K562 (cell line): ENCODE results near the gene PRDM10. TPM values are rescaled to one million over a fixed set of nuclear protein-coding genes. Genes with fewer than 3 reads are reported as not detected.

Experiments
- ATAC-seq: fragments of 200-7000 bp; cut with Tn5 transposase; 3 replicates; pipeline ENCODE4 v1.9.1; 2020; ENCODE audit warnings: moderate library complexity
- BruUV-seq: library from RNA; stranded (reverse); fragments of 400-500 nt; replicated peaks from 2 replicates; lab custom pipeline; 2021; lab: Mats Ljungman, UMichigan
- CTCF ChIA-PET: fragments of 300-600 bp; formaldehyde crosslinking; extraction: SDS; loops from one replicate; lab custom pipeline; 2021; ENCODE audit warnings: low intra/inter-chr PET ratio; lab: Yijun Ruan, JAX
- POLR2A ChIA-PET: fragments of 300-600, 350-650 bp; sonication (Branson Sonifier 250); formaldehyde crosslinking; extraction: SDS; loops from one replicate; lab custom pipeline; 2021; ENCODE audit warnings: antibody characterized with exemption, inconsistent platforms; lab: Yijun Ruan, JAX
- DNase-seq, 4 experiments: peaks; one replicate each; pipeline versions ENCODE4 v3.0.0 to v3.0.0-alpha.2; 2011 to 2018; ENCODE audit warnings: low spot score in 3 of 4, mixed read lengths in 3 of 4; ENCODE audit errors: extremely low read depth in 1 of 4
- FAIRE-seq: peaks from 2 replicates; lab custom pipeline; 2011; peaks lifted over from hg19 to GRCh38; lab: Jason Lieb, UNC
- H2AFZ ChIP-seq: 2 replicates; pipeline ENCODE4 v1.6.0; 2011; ENCODE audit warnings: low read depth, low read length, control low read depth, inconsistent platforms
- H3K27ac ChIP-seq: fragments of 200-600 bp; 3 replicates; pipeline ENCODE4 v1.8.0; 2011; ENCODE audit warnings: low read depth, mild to moderate bottlenecking, control low read depth, inconsistent platforms, low read length, moderate library complexity, mixed read lengths; ENCODE audit errors: extremely low read depth
- H3K27me3 ChIP-seq, 2 experiments: fragments of 300-600 bp in 1 of 2; 2 replicates in 1 of 2; 3 replicates in 1 of 2; pipeline versions ENCODE4 v1.6.0 to v1.8.0; 2011; ENCODE audit warnings: inconsistent platforms in 2 of 2, low read length in 2 of 2, mild to moderate bottlenecking in 1 of 2, mixed read lengths in 1 of 2, moderate library complexity in 1 of 2; ENCODE audit not compliant: control insufficient read depth in 2 of 2, insufficient read depth in 2 of 2
- H3K36me3 ChIP-seq: fragments of 300-600 bp; 3 replicates; pipeline ENCODE4 v1.8.0; 2011; ENCODE audit warnings: mild to moderate bottlenecking, low read length, inconsistent platforms; ENCODE audit not compliant: control insufficient read depth, insufficient read depth
- H3K4me1 ChIP-seq, 2 experiments: fragments of 200-600 bp in 1 of 2; replicated peaks in 1 of 2; 2 replicates in 1 of 2; 3 replicates in 1 of 2; pipeline versions ENCODE4 v1.5.1 to v1.8.0; 2011; ENCODE audit warnings: inconsistent platforms in 2 of 2, low read length in 2 of 2, mild to moderate bottlenecking in 1 of 2, mixed read lengths in 1 of 2, moderate library complexity in 1 of 2; ENCODE audit not compliant: control insufficient read depth in 2 of 2, insufficient read depth in 2 of 2
- H3K4me2 ChIP-seq: 2 replicates; pipeline ENCODE4 v1.6.1; 2011; ENCODE audit warnings: low read length, control low read depth, inconsistent platforms, mixed read lengths; ENCODE audit not compliant: insufficient read depth
- H3K4me3 ChIP-seq: fragments of 200-600 bp; sonication (generic), shearing (Covaris generic); 2 replicates; pipeline ENCODE4 v1.5.1; 2016; ENCODE audit warnings: control low read depth, inconsistent platforms
- H3K79me2 ChIP-seq: fragments of 200-600 bp; 3 replicates; pipeline ENCODE4 v1.8.0; 2011; ENCODE audit warnings: low read length, inconsistent platforms; ENCODE audit not compliant: control insufficient read depth, insufficient read depth
- H3K9ac ChIP-seq, 2 experiments: 2 replicates each; pipeline versions ENCODE4 v1.6.0 to v1.6.1; 2011; ENCODE audit warnings: low read depth in 2 of 2, low read length in 2 of 2, control low read depth in 1 of 2, inconsistent platforms in 1 of 2, mild to moderate bottlenecking in 1 of 2, mixed read lengths in 1 of 2; ENCODE audit not compliant: insufficient read depth in 1 of 2
- H3K9me1 ChIP-seq: one replicate; pipeline ENCODE4 v1.6.0; 2011; ENCODE audit warnings: inconsistent platforms, mild to moderate bottlenecking, low read length, moderate library complexity; ENCODE audit not compliant: control insufficient read depth, insufficient read depth
- H3K9me3 ChIP-seq: replicated peaks from 2 replicates; pipeline ENCODE4 v1.5.1; 2011; ENCODE audit warnings: low read depth, low read length, inconsistent platforms; ENCODE audit not compliant: control insufficient read depth, insufficient read depth
- H4K20me1 ChIP-seq: replicated peaks from 2 replicates; pipeline ENCODE4 v1.6.1; 2011; ENCODE audit warnings: low read length, inconsistent platforms, mixed read lengths; ENCODE audit not compliant: control insufficient read depth, insufficient read depth
- ARNT ChIP-seq, 2 experiments: fragments of 450-650 bp; IDR thresholded peaks; 2 replicates each; pipeline ENCODE4 v1.6.1; 2016; ENCODE audit warnings: mild to moderate bottlenecking in 1 of 2
- BCL6 ChIP-seq: fragments of 250-450 bp; sonication (Bioruptor Pico); IDR thresholded peaks from 2 replicates; pipeline ENCODE4 v1.4.0; 2020
- DEAF1 ChIP-seq: fragments of 450-650 bp; formaldehyde crosslinking; IDR thresholded peaks from 2 replicates; pipeline ENCODE4 v1.4.0; 2020; ENCODE audit warnings: mild to moderate bottlenecking, moderate library complexity
- E2F4 ChIP-seq: sonication (generic); formaldehyde crosslinking; IDR thresholded peaks from 2 replicates; pipeline ENCODE4 v1.8.0; 2022; ENCODE audit warnings: mild to moderate bottlenecking, low read depth, missing genetic modification reagents
- ELF4 ChIP-seq: fragments of 450-650 bp; formaldehyde crosslinking; IDR thresholded peaks from 2 replicates; pipeline ENCODE4 v1.4.0; 2022; ENCODE audit warnings: missing genetic modification characterization
- ELK1 ChIP-seq: sonication (generic); formaldehyde crosslinking; IDR thresholded peaks from 2 replicates; pipeline ENCODE4 v1.8.1; 2022; ENCODE audit warnings: missing genetic modification reagents
- MAZ ChIP-seq, 2 experiments: fragments of 450-650 bp in 1 of 2; sonication (generic) in 1 of 2; formaldehyde crosslinking; IDR thresholded peaks in 1 of 2; conservative IDR thresholded peaks in 1 of 2; 2 replicates each; pipeline versions ENCODE4 v1.4.0 to v1.5.0; 2020; ENCODE audit warnings: mild to moderate bottlenecking in 1 of 2, missing genetic modification reagents in 1 of 2
- MTF1 ChIP-seq: fragments of 250-450 bp; sonication (Bioruptor Pico); IDR thresholded peaks from 2 replicates; pipeline ENCODE4 v1.9.0; 2021; ENCODE audit warnings: moderate library complexity, mild to moderate bottlenecking, inconsistent platforms, borderline replicate concordance
- NRF1 ChIP-seq, 2 experiments: fragments of 450-650 bp; IDR thresholded peaks in 1 of 2; conservative IDR thresholded peaks in 1 of 2; 2 replicates each; pipeline ENCODE4 v1.6.1; 2014; ENCODE audit warnings: mild to moderate bottlenecking in 2 of 2
- POLR2AphosphoS2 ChIP-seq: IDR thresholded peaks from 2 replicates; pipeline ENCODE4 v1.6.1; 2012; ENCODE audit warnings: low read length, improper control_type of control experiment
- RBM17 ChIP-seq: fragments of 200-400 bp; formaldehyde crosslinking; IDR thresholded peaks from 2 replicates; pipeline ENCODE4 v1.6.1; 2017; ENCODE audit warnings: low read depth, mild to moderate bottlenecking, low read length, borderline replicate concordance
- TEAD2 ChIP-seq: fragments of 450-650 bp; IDR thresholded peaks from 2 replicates; pipeline ENCODE4 v1.6.1; 2016; ENCODE audit warnings: missing genetic modification characterization, control low read depth, missing compliant biosample characterization
- TFE3 ChIP-seq: fragments of 450-650 bp; formaldehyde crosslinking; IDR thresholded peaks from 2 replicates; pipeline ENCODE4 v1.4.0; 2020; ENCODE audit warnings: mild to moderate bottlenecking, mixed read lengths
- USF1 ChIP-seq: sonication (generic); formaldehyde crosslinking; IDR thresholded peaks from 2 replicates; pipeline ENCODE4 v1.9.0; 2022; ENCODE audit warnings: mild to moderate bottlenecking, missing genetic modification reagents
- ZNF277 ChIP-seq: fragments of 250-450 bp; sonication (Bioruptor Pico); IDR thresholded peaks from 2 replicates; pipeline ENCODE4 v1.8.0; 2022; ENCODE audit warnings: inconsistent platforms, mild to moderate bottlenecking, moderate library complexity, borderline replicate concordance
- WGBS: fragments of 100-300 bp; shearing (Covaris generic); methylation state at CpG from one replicate; pipeline ENCODE4 v1.1.6; 2016; ENCODE audit warnings: low coverage, mixed read lengths; ENCODE audit not compliant: insufficient coverage; ENCODE audit errors: missing lambda C conversion rate; 5-methylcytosine and 5-hydroxymethylcytosine counted together
- in situ Hi-C: fragments of 300-500 bp; cut with MboI; formaldehyde crosslinking; loops from 4 replicates; pipeline ENCODE4 v1.15.0; 2018; ENCODE audit warnings: inconsistent platforms, mixed read lengths
- intact Hi-C: fragments of 100-400 bp; cut with micrococcal nuclease; formaldehyde crosslinking; loops from 2 replicates; pipeline ENCODE4 v1.14.2; 2022
- polyA plus RNA-seq, 8 experiments: library from polyadenylated mRNA; depleted of rRNA in 4 of 8; stranded (reverse) in 5 of 8; unstranded in 3 of 8; fragments of >200 nt; fragmentation: Nextera tagmentation in 2 of 8; fragmentation: Illumina TruSeq in 1 of 8; extraction: Ambion mirVana in 2 of 8; extraction: Trizol in 1 of 8; gene quantifications; 2 replicates each; pipeline versions ENCODE4 v1.2.1 to v1.2.3, GENCODE V29; 2011 to 2014; ENCODE audit warnings: inconsistent platforms in 1 of 8, missing spikeins in 1 of 8
- total RNA-seq, 7 experiments: library from RNA; depleted of rRNA in 6 of 7; stranded (reverse); fragments of >200 nt in 6 of 7; fragmentation: Illumina TruSeq in 2 of 7; extraction: Trizol in 2 of 7; gene quantifications; 2 replicates each; pipeline versions ENCODE4 v1.2.1 to v1.2.3, GENCODE V29; 2011 to 2021; ENCODE audit warnings: low replicate concordance in 1 of 7

Gene PRDM10
- total and polyA plus RNA-seq, 9 of the 15 experiments (the other 6 are each of a cell fraction or from before 2014, with no cell fraction given): 0.89 to 9.3 (median 4.5) TPM

- intact Hi-C loops (no loop called here), in situ Hi-C loops (no loop called here)
- Histone ChIP-seq H3K4me3 (no peak overlapping the region), H3K4me2 (no peak overlapping the region), H3K27me3 (no peaks in the 10 kb centered on the region), H2AFZ (no peak overlapping the region), H4K20me1 (peaks cover 3% of the 10 kb centered on the region; the same call in 1 of the 2 replicates), H3K79me2 (no peaks in the 10 kb centered on the region; the same call in 2 of the 3 replicates), H3K27ac (no peak overlapping the region), H3K9me3 (no peaks in the 10 kb centered on the region), H3K36me3 (no peaks in the 10 kb centered on the region), H3K9ac (no peak overlapping the region), H3K9me1 (no peaks in the 10 kb centered on the region), H3K4me1 (peaks cover 6 to 9% of the 10 kb centered on the region in 2 experiments; a peak in 2 of 5 replicates)
- DNase-seq (no peak), ATAC-seq (no peak), FAIRE-seq (no peak)
- WGBS: 90% methylated on average over 1 of the region's 1 CpG
- BruUV-seq: no TSS peak
- ChIA-PET CTCF (no interaction called here), POLR2A (interaction anchor here (0.8 to 1.5 kb wide), 3 partner anchors 18 to 31 kb away, joined by 3 read pairs; no protein-coding TSS in a partner anchor)
- no peak for TF ChIP-seq E2F4
- no peak for TF ChIP-seq ELK1 (CRISPR knock-in tag)
- no peak for TF ChIP-seq DEAF1
- no peak for TF ChIP-seq ZNF277
- TF ChIP-seq ELF4 (CRISPR knock-in tag): no peak
- no peak for TF ChIP-seq BCL6 (CRISPR knock-in tag)
- no peak for TF ChIP-seq USF1 (CRISPR knock-in tag)
- no peak for TF ChIP-seq MAZ (CRISPR knock-in tag; conservative IDR thresholded peaks at IDR 0.05 in 1 of 2, IDR thresholded peaks at IDR 0.05 in 1 of 2)
- no peak for TF ChIP-seq RBM17
- no peak for TF ChIP-seq POLR2AphosphoS2
- no peak for TF ChIP-seq NRF1 (conservative IDR thresholded peaks at IDR 0.05 in 1 of 2, IDR thresholded peaks at IDR 0.05 in 1 of 2)
- TF ChIP-seq MTF1 (CRISPR knock-in tag): no peak
- TF ChIP-seq ARNT (IDR thresholded peaks at IDR 0.05): no peak
- TF ChIP-seq TFE3: no peak
- TF ChIP-seq TEAD2 (tag): no peak
Observed at GRCh38 chr11:129973068-129973467, 29.6 kb downstream of the PRDM10 start.
